ENCODE data around the gene CDKN1A.

Gene CDKN1A

GRCh38 chr6:36691612-36692011, 13.1 kb downstream of the CDKN1A start:
- DNase-seq (ENCODE audit: low read depth): no peak
- no peak for TF ChIP-seq CTCF (conservative IDR thresholded peaks at IDR 0.05; ENCODE audit: low read length)
- no peak overlapping the region for H3K4me3 ChIP-seq (ENCODE audit: low read length)

- no peak for TF ChIP-seq CTCF (conservative IDR thresholded peaks at IDR 0.05; ENCODE audit: low read length)
- H3K4me3 ChIP-seq (ENCODE audit: low read length): no peak overlapping the region
- DNase-seq (ENCODE audit: low read depth): no peak
These were observed 13.7 kb downstream of the CDKN1A start for GRCh38 chr6:36692220-36692619.

DNA sequence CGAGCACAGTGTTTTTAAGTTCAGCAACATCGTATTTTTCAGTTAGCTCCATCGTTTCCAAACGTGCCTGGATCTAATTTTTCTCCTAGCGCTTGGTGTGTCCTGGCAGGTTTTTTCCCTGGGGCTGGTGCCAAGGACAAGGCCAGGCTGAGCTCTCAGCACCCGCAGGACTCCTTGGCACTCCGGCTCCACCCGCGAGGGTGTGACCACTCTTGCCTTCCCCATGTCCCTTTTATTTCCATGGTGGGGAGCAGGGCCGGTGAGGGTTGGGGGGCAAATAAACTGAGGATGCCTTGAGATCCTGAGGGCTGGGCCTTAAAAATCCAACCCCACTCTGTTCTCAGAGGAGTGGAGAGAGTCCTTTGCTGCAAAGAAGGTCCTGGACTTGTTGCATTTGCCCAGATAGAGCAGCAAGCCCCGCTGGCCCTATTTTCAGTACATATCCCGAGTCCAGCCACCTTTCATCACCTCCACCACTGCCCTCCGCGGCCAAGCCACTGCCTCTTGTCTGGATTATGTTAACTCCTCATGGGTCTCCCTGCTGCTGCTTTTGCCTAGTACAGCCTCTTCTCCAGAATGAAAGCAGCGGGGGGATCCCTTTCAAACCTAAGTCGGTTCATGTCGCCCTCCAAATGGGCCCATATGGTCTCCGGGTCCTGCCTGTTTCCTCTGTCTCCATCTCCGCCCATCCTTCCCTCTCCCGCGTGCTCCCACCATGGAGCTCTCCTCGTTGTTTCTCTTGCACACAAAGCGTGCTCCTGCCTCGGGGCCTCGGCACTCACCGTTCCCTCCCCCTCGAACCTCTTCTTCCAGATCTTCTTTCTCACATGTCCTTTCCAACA, 14.6 kb downstream of the CDKN1A start:
- TF ChIP-seq CTCF (conservative IDR thresholded peaks at IDR 0.05; ENCODE audit: low read length): no peak
- DNase-seq (ENCODE audit: low read depth): no peak

GRCh38 chr6:36694616-36695015, 16.1 kb downstream of the CDKN1A start:
- TF ChIP-seq CTCF (conservative IDR thresholded peaks at IDR 0.05; ENCODE audit: low read length): no peak
- no peak for DNase-seq (ENCODE audit: low read depth)
- no peak overlapping the region for H3K4me3 ChIP-seq (ENCODE audit: low read length)

More for the DNA sequence above, 14.6 kb downstream of the CDKN1A start:
- H3K4me3 ChIP-seq (ENCODE audit: low read length): no peak overlapping the region

- TF ChIP-seq CTCF (conservative IDR thresholded peaks at IDR 0.05; ENCODE audit: low read length): no peak
These were observed 16.9 kb downstream of the CDKN1A start for GRCh38 chr6:36695414-36695813.

DNA sequence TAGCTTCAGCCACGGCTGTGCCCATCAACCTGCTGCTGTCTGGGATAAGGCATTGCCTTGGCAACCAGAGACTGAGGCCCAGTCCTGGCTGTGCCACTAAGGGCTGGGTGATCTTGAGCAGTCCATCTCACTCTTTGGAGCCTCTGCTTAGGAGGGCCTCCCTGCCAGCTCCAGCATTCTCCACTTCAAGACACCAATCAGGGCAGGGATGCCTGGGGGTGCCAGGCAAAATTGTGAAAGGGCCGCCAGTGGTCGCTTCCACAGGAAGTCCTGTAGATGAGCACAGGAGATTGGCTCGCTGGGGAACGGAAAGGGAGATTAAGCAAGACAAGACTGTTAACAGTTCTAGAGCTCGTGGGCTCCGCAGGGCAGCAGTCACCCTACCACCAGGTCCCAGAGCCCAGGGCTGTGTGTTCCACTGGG, 19.0 kb downstream of the CDKN1A start, which contains the start of gene RAB44:
Gene RAB44 (plus strand): TSS at position 346 of the 423 bp plus-strand sequence. CDS start 6,410 bp downstream, outside the sequence.
- no peak for TF ChIP-seq CTCF (conservative IDR thresholded peaks at IDR 0.05; ENCODE audit: low read length)
- DNase-seq (ENCODE audit: low read depth): no peak
- no peak within 1 kb of the TSS for H3K4me3 ChIP-seq (ENCODE audit: low read length)

More at GRCh38 chr6:36695414-36695813, 16.9 kb downstream of the CDKN1A start:
- no peak for DNase-seq (ENCODE audit: low read depth)
- no peak overlapping the region for H3K4me3 ChIP-seq (ENCODE audit: low read length)

DNA sequence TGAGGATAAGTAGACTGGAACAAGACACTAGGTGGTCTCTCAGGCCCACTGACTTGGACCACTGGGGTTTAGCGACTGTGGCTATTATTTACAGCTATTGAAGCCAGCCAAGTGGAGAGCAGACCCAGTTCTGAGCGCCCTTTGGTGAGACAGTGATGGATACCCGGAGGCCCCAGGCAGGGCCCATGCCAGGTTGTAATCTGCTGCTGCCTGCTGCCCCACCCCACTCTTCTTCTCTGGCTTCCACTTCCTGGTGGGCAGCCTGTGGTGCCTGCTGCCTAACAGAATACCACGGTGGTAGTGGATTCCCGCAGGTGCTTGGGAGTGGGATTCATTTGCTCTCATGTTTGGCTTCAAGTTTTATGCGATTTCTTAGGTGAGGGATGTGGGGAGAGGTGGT, 19.7 kb downstream of the CDKN1A start:
- H3K4me3 ChIP-seq (ENCODE audit: low read length): no peak overlapping the region
- DNase-seq (ENCODE audit: low read depth): no peak
- TF ChIP-seq CTCF (conservative IDR thresholded peaks at IDR 0.05; ENCODE audit: low read length): no peak
